ENCODE data around the gene ANKS3. TPM values are rescaled to one million over a fixed set of nuclear protein-coding genes. Genes with fewer than 3 reads are reported as not detected.

The ANKS3 gene
- total RNA-seq, 2 experiments from 2014 or later, result 17.6 to 21.7 TPM

- CTCF ChIA-PET (ENCODE audit: unreplicated experiment), result no interaction called here
- DNase-seq (ENCODE audit: low spot score), result no peak
Observed at GRCh38 chr16:4704913-4705312, 29.2 kb downstream of the ANKS3 start.

GRCh38 chr16:4704491-4704890 is 29.6 kb downstream of the ANKS3 start:
- Histone ChIP-seq H3K36me3 (ENCODE audit: insufficient read depth, low read length) (peaks cover 39% of the 10 kb centered on the region; the same call in 1 of the 2 replicates), H3K9me3 (ENCODE audit: low read length) (no peaks in the 10 kb centered on the region), H3K4me3 (ENCODE audit: low read depth, low read length, poor library complexity, severe bottlenecking) (no peak overlapping the region), H3K4me2 (ENCODE audit: low read length) (no peak overlapping the region), H3K27ac (ENCODE audit: low read depth, low read length, poor library complexity, severe bottlenecking) (no peak overlapping the region), H4K20me1 (ENCODE audit: insufficient read depth, low read length) (no peaks in the 10 kb centered on the region), H2AFZ (ENCODE audit: low read length) (no peak overlapping the region), H3K79me2 (ENCODE audit: insufficient read depth, low read depth, low read length) (no peaks in the 10 kb centered on the region), H3K4me1 (ENCODE audit: insufficient read depth, low read length, poor library complexity, severe bottlenecking) (no peaks in the 10 kb centered on the region), H3K9me2 (ENCODE audit: insufficient read depth, low read length) (no peaks in the 10 kb centered on the region)
- TF ChIP-seq CTCF (conservative IDR thresholded peaks at IDR 0.05; ENCODE audit: low read length) (no peak), EZH2phosphoT487 (IDR thresholded peaks at IDR 0.05; ENCODE audit: borderline replicate concordance, low read depth, low read length) (no peak)
- intact Hi-C loops (cut with micrococcal nuclease; ENCODE audit: unreplicated experiment), result no loop called here
- ChIA-PET CTCF (ENCODE audit: unreplicated experiment) (no interaction called here), POLR2A (no interaction called here)
- no peak for DNase-seq (ENCODE audit: low spot score)
- BruUV-seq (replicated peaks), result no TSS peak

More at GRCh38 chr16:4704913-4705312, 29.2 kb downstream of the ANKS3 start:
- intact Hi-C loops (cut with micrococcal nuclease; ENCODE audit: unreplicated experiment), result no loop called here
- H2AFZ ChIP-seq (ENCODE audit: low read length), result no peak overlapping the region
- H3K4me1 ChIP-seq (ENCODE audit: insufficient read depth, low read length, poor library complexity, severe bottlenecking), result no peaks in the 10 kb centered on the region
- no peak overlapping the region for H3K27ac ChIP-seq (ENCODE audit: low read depth, low read length, poor library complexity, severe bottlenecking)
- no peaks in the 10 kb centered on the region for H4K20me1 ChIP-seq (ENCODE audit: insufficient read depth, low read length)
- POLR2A ChIA-PET, result no interaction called here
- no TSS peak for BruUV-seq (replicated peaks)
- H3K36me3 ChIP-seq (ENCODE audit: insufficient read depth, low read length), result peaks cover 39% of the 10 kb centered on the region; the same call in 1 of the 2 replicates
- H3K4me2 ChIP-seq (ENCODE audit: low read length), result no peak overlapping the region
- H3K4me3 ChIP-seq (ENCODE audit: low read depth, low read length, poor library complexity, severe bottlenecking), result no peak overlapping the region
- no peaks in the 10 kb centered on the region for H3K9me3 ChIP-seq (ENCODE audit: low read length)
- H3K79me2 ChIP-seq (ENCODE audit: insufficient read depth, low read depth, low read length), result no peaks in the 10 kb centered on the region
- TF ChIP-seq EZH2phosphoT487 (IDR thresholded peaks at IDR 0.05; ENCODE audit: borderline replicate concordance, low read depth, low read length) (no peak), CTCF (conservative IDR thresholded peaks at IDR 0.05; ENCODE audit: low read length) (no peak)
- H3K9me2 ChIP-seq (ENCODE audit: insufficient read depth, low read length), result no peaks in the 10 kb centered on the region

GRCh38 chr16:4703906-4704305 is 30.2 kb downstream of the ANKS3 start:
- no peaks in the 10 kb centered on the region for H4K20me1 ChIP-seq (ENCODE audit: insufficient read depth, low read length)
- ChIA-PET CTCF (ENCODE audit: unreplicated experiment) (no interaction called here), POLR2A (interaction anchor here (0.7 kb wide), 1 partner anchor 21 kb away, joined by 5 read pairs; no protein-coding TSS in a partner anchor)
- BruUV-seq (replicated peaks), result no TSS peak
- H3K4me3 ChIP-seq (ENCODE audit: low read depth, low read length, poor library complexity, severe bottlenecking), result no peak overlapping the region
- H3K36me3 ChIP-seq (ENCODE audit: insufficient read depth, low read length), result peaks cover 45% of the 10 kb centered on the region; the same call in 1 of the 2 replicates
- H3K4me2 ChIP-seq (ENCODE audit: low read length), result no peak overlapping the region
- no peak overlapping the region for H3K27ac ChIP-seq (ENCODE audit: low read depth, low read length, poor library complexity, severe bottlenecking)
- intact Hi-C loops (cut with micrococcal nuclease; ENCODE audit: unreplicated experiment), result no loop called here
- no peak overlapping the region for H2AFZ ChIP-seq (ENCODE audit: low read length)
- no peak for DNase-seq (ENCODE audit: low spot score)
- TF ChIP-seq CTCF (conservative IDR thresholded peaks at IDR 0.05; ENCODE audit: low read length) (no peak), EZH2phosphoT487 (IDR thresholded peaks at IDR 0.05; ENCODE audit: borderline replicate concordance, low read depth, low read length) (no peak)
- H3K4me1 ChIP-seq (ENCODE audit: insufficient read depth, low read length, poor library complexity, severe bottlenecking), result no peaks in the 10 kb centered on the region
- H3K9me3 ChIP-seq (ENCODE audit: low read length), result no peaks in the 10 kb centered on the region
- no peaks in the 10 kb centered on the region for H3K9me2 ChIP-seq (ENCODE audit: insufficient read depth, low read length)
- H3K79me2 ChIP-seq (ENCODE audit: insufficient read depth, low read depth, low read length), result no peaks in the 10 kb centered on the region
